ENCODE results near the gene ARHGEF7. TPM values are rescaled to one million over a fixed set of nuclear protein-coding genes. Genes with fewer than 3 reads are reported as not detected.

ARHGEF7 gene
- total RNA-seq, 1 experiment from 2014 or later, result 46.2 TPM

GRCh38 chr13:111326981-111327642, 212.0 kb downstream of the ARHGEF7 start:
- BruUV-seq (replicated peaks), result no TSS peak
- TF ChIP-seq, protein P1, sequence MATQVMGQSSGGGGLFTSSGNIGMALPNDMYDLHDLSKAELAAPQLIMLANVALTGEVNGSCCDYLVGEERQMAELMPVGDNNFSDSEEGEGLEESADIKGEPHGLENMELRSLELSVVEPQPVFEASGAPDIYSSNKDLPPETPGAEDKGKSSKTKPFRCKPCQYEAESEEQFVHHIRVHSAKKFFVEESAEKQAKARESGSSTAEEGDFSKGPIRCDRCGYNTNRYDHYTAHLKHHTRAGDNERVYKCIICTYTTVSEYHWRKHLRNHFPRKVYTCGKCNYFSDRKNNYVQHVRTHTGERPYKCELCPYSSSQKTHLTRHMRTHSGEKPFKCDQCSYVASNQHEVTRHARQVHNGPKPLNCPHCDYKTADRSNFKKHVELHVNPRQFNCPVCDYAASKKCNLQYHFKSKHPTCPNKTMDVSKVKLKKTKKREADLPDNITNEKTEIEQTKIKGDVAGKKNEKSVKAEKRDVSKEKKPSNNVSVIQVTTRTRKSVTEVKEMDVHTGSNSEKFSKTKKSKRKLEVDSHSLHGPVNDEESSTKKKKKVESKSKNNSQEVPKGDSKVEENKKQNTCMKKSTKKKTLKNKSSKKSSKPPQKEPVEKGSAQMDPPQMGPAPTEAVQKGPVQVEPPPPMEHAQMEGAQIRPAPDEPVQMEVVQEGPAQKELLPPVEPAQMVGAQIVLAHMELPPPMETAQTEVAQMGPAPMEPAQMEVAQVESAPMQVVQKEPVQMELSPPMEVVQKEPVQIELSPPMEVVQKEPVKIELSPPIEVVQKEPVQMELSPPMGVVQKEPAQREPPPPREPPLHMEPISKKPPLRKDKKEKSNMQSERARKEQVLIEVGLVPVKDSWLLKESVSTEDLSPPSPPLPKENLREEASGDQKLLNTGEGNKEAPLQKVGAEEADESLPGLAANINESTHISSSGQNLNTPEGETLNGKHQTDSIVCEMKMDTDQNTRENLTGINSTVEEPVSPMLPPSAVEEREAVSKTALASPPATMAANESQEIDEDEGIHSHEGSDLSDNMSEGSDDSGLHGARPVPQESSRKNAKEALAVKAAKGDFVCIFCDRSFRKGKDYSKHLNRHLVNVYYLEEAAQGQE (IDR thresholded peaks at IDR 0.05; ENCODE audit: low read depth), result no peak
- TF ChIP-seq POLR2A (IDR thresholded peaks at IDR 0.05; ENCODE audit: borderline replicate concordance, extremely low read depth, insufficient read depth, insufficient read length) (no peak), EZH2phosphoT487 (IDR thresholded peaks at IDR 0.05; ENCODE audit: borderline replicate concordance) (no peak), JUND (IDR thresholded peaks at IDR 0.05) (no peak), YY1 (IDR thresholded peaks at IDR 0.05; ENCODE audit: extremely low read depth, insufficient replicate concordance, low read depth, low read length) (no peak), SP1 (IDR thresholded peaks at IDR 0.05; ENCODE audit: low read depth) (no peak), CBX3 (IDR thresholded peaks at IDR 0.05; ENCODE audit: low read depth) (no peak), FOSL1 (IDR thresholded peaks at IDR 0.05; ENCODE audit: low read depth) (no peak), ELF1 (IDR thresholded peaks at IDR 0.05; ENCODE audit: borderline replicate concordance, low read depth) (no peak), EGR1 (IDR thresholded peaks at IDR 0.05; ENCODE audit: low read depth) (no peak), SRF (IDR thresholded peaks at IDR 0.05; ENCODE audit: low read depth) (no peak), EZH2 (IDR thresholded peaks at IDR 0.05) (no peak)
- TF ChIP-seq, protein P2, sequence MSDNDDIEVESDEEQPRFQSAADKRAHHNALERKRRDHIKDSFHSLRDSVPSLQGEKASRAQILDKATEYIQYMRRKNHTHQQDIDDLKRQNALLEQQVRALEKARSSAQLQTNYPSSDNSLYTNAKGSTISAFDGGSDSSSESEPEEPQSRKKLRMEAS (IDR thresholded peaks at IDR 0.05), result no peak
- ChIA-PET CTCF (no interaction called here), POLR2A (no interaction called here), RAD21 (ENCODE audit: low non-redundant PET in 1 of 2, low total read pairs in 2 of 2, uncharacterized antibody in 2 of 2, unreplicated experiment in 2 of 2) (no interaction called here)
- no peak for DNase-seq (ENCODE audit: low read depth, low spot score)
- no peaks in the 10 kb centered on the region for H3K4me1 ChIP-seq (ENCODE audit: control insufficient read depth in 1 of 2, insufficient read depth in 2 of 2, low read length in 2 of 2)
- no peak for ATAC-seq
- no peak overlapping the region for H3K4me3 ChIP-seq (replicated peaks in 1 of 2; ENCODE audit: low read depth in 1 of 2, low read length in 2 of 2)
- H3K36me3 ChIP-seq (ENCODE audit: control insufficient read depth in 1 of 2, insufficient read depth in 2 of 2, low read length in 2 of 2), result no peaks in the 10 kb centered on the region
- no peak overlapping the region for H3K27ac ChIP-seq (ENCODE audit: low read depth, low read length)
- no peak overlapping the region for H3K9ac ChIP-seq (ENCODE audit: low read length)
- H3K4me2 ChIP-seq (ENCODE audit: low read length), result no peak overlapping the region
- H2AFZ ChIP-seq (ENCODE audit: low read depth, low read length, poor library complexity, severe bottlenecking), result no peak overlapping the region
- no peaks in the 10 kb centered on the region for H3K9me3 ChIP-seq (ENCODE audit: control insufficient read depth in 1 of 2, insufficient read depth in 1 of 2, low read depth in 1 of 2, low read length in 2 of 2)
- H3K9me2 ChIP-seq (ENCODE audit: insufficient read depth), result no peaks in the 10 kb centered on the region
- no peaks in the 10 kb centered on the region for H3K79me2 ChIP-seq (ENCODE audit: insufficient read depth, low read length)
- H3K27me3 ChIP-seq (ENCODE audit: insufficient read depth, low read length), result no peaks in the 10 kb centered on the region
- no peaks in the 10 kb centered on the region for H4K20me1 ChIP-seq (ENCODE audit: insufficient read depth)
- intact Hi-C loops (cut with micrococcal nuclease), result no loop called here
